Endometrial microvascular endothelial cells (primary cell): ENCODE measurements around the gene OCEL1. TPM values are rescaled to one million over a fixed set of nuclear protein-coding genes. Genes with fewer than 3 reads are reported as not detected.

Experiments used
- in situ Hi-C: cut with HindIII; loops from 2 replicates; pipeline ENCODE4 v1.10.0; 2017; ENCODE audit warnings: low sequenced_read_pairs, low pct_unique_long_range_greater_than_20kb; ENCODE audit errors: inconsistent ontology term
- total RNA-seq: library from RNA; depleted of rRNA; stranded (reverse); fragments of >200 nt; gene quantifications from one replicate; pipeline ENCODE4 v1.2.3, GENCODE V29; 2015; ENCODE audit errors: inconsistent ontology term

Gene OCEL1
- total RNA-seq, 1 donor from 2014 or later = 2.7 TPM

DNA sequence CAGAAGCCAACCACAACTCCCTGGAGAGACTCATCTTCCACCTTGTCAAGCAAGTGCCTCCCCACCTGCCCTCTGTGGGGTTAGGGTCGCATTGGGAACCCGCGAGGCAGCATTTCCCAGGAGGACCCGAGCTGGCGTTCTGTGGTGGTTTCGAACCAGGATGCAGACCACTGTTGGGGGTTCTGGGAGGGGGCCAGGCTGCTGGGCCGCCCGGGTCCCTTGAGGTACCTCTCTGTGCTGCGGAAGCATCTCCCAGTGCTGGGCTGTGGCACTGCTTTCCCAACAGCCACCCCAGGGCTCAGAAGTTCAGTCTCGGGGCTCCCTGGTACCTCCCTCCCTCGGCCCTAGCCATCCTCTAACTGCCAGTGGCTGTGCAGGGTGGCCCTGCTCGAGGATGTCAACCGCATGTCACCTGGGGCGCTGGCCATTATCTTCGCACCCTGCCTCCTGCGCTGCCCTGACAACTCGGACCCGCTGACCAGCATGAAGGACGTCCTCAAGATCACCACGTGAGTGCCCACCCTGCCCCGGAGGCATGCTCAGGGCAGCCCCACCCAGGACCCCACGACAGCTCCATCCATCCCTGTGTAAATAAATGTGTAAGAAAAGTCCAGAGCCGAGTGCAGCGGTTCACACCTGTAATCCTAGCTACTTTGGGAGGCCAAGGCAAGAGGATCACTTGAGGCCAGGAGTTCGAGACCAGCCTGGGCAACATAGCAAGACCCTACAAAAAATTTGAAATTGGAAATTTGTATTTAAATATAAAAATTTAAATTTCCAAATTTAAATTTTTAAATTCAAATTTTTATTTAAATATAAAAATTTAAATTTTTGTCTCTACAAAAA, 19.1 kb upstream of the OCEL1 start:
- in situ Hi-C loops = no loop called here

DNA sequence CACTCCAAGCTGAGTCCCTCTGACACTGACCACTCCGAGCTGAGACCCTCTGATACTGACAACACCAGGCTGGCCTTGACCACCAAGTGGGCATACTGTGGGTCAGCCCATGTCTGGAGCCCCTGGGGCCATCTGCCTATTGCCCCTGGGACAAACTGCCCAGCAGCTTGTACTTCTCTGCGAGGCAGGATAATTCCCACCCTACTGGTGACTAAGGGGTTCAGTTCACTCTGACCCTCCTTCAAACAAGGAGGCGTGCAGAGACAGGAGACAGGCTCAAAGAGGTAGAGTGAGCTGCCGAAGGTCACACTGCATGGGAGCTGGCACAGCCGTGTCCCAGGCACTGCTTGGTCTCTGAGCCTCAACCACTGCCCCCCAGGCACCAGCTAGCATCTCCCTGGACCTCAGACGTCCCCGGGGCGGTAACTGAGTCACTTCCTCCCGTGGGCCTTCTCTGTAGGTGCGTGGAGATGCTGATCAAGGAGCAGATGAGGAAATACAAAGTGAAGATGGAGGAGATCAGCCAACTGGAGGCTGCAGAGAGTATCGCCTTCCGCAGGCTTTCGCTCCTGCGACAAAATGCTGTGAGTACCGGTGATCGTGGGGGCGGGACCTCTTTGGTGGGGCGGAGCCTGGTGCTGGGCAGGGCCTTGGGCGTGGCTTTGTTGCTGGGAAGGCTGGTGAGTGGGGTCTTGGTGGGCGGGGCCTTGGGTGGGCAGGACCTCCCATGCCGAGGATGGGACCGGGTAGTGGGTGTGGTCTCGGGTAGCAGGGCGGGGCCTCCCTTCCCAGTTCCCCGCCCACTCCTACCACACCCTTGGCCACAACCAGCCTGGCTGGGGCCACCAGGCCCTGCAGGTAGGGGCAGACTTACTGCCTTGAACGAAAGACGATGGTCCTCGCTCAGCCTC, 16.6 kb upstream of the OCEL1 start:
- in situ Hi-C loops = no loop called here

DNA sequence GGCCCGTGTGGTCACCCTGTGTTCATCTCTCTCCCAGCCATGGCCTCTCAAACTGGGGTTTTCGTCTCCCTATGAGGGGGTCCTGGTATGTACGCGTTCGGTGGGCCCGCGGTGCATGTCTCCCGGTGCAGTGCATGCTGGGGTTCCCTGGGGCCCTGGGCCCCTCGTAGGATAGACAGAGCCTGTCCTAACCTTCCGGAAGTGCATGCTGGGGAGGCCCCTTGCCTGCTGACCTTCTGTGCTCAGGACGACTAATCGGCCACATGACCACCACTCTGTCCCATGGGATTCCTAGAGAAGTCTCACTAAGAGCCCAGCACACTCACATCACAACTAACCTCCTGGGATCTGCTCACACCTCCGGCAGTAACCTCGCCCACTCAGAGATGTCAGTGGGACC, 15.7 kb upstream of the OCEL1 start:
- in situ Hi-C loops = no loop called here

DNA sequence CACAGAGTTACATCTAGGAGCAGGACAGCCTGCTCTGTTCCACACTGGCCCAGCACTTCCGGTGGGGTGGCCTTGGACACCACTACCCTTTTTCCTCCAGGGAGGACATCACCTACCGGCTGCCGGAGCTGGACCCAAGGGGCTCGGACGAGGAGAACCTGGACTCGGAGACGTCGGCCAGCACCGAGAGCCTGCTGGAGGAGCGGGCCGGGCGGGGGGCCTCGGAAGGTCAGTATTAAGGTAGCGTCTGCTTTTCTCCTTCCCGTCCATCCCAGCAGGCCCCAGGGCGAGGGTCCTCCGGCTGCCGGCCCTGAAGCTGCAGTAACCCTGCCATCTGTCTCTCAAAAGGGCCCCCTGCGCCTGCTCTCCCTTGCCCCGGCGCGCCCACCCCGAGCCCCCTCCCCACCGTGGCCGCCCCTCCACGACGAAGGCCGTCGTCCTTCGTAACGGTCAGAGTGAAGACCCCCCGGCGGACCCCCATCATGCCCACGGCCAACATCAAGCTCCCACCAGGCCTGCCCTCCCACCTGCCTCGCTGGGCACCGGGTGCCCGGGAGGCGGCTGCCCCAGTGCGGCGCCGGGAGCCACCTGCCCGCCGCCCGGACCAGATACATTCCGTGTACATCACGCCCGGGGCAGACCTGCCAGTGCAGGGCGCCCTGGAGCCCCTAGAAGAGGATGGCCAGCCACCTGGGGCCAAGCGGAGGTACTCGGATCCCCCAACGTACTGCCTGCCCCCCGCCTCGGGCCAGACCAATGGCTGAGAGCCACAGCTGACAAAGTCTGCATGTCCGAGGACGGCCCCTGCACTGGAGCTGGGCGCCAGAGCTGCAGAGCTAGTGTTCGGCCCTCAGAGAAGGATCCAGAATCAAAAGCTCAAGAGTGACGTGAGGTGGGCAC, 14.2 kb upstream of the OCEL1 start:
- in situ Hi-C loops = no loop called here

DNA sequence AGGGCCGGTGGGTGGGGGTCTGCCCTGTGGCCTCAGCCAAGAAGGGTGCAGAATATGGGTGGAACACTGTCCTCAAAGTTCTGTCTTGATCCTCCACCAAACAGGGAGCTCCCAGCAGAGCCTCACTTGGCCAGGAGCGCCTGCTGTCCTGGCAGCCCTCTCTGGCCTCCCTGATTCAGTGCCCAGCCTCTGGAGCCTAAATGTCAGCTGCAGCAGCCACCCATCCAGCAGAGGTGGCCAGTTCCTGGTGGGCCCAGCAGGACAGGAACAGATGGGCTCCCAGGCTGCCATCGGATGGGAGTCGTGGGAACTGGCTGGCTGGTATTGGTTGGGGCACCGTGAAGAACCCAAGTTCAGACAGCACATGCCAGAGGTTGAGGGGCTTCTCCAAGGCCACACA, 12.7 kb upstream of the OCEL1 start:
- in situ Hi-C loops = no loop called here

DNA sequence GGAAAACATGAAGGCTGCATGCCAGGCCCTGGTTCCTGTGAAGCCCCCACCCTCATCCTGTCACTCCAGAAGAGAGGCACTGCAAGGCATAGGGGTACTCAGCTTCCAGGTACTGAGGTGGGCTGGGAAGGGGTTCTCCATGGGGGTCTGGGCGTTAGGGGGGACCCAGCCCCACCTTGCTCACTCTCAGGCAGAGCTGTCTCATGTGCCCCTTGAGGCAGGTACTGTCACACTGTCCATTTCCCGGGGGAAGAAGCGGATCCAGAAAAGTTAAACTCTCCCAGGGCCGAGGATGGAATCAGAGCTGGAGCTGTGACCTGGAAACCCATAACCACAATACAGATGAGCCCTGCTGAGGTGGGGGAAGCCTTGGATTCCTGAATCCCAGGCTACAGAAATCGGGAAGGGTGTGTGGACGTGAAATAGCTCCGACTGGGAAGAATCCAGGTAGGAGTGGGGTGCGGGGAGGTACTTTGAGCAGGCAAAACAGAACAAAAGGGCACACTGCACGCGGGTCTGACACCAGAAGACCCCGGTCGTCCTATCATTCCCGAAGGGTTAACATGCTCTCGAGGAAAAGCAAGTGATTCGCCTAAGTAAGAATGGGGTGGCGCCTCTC, 11.4 kb upstream of the OCEL1 start:
- in situ Hi-C loops = no loop called here

DNA sequence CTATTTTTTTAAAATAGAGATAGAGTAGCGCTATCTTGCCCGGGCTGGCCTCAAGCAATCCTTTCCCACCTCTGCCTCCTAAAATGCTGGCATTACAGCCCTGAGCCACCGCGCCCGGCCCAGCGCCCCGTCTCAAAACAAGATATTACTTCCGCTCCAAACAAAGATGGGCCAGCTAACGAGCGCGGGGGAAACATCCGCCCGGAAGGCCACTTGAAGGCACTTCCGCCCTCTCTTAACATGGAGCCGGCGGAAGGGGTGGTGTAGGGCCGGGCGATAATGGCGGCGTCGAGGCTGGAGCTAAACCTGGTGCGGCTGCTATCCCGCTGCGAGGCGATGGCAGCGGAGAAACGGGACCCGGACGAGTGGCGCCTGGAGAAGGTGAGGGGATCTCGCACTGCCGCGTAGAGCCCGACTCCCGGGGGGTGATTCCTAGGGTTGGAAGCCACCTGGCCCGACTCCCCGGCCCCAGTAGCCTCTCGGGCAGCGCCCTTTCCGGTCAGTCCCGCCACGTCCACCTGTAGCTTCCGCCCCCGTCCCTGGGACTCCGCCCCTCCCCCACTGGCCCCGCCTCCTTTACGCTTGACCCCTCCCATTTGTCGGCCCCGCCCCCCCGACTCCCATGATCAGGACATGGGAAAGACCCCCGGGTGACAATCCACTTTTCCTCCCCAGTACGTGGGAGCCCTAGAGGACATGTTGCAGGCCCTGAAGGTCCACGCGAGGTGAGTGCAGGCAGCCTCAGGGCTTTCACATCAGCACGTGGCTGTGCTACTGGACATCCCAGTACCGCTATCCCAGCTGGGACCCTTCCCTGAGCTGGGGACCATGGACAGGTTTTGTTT, 10.7 kb upstream of the OCEL1 start, which contains the start of gene USE1:
Gene USE1, plus strand, starts transcription at position 231 of the 845 bp plus-strand sequence. Its CDS starts 49 bp downstream, at position 280.
- in situ Hi-C loops = no loop called here

DNA sequence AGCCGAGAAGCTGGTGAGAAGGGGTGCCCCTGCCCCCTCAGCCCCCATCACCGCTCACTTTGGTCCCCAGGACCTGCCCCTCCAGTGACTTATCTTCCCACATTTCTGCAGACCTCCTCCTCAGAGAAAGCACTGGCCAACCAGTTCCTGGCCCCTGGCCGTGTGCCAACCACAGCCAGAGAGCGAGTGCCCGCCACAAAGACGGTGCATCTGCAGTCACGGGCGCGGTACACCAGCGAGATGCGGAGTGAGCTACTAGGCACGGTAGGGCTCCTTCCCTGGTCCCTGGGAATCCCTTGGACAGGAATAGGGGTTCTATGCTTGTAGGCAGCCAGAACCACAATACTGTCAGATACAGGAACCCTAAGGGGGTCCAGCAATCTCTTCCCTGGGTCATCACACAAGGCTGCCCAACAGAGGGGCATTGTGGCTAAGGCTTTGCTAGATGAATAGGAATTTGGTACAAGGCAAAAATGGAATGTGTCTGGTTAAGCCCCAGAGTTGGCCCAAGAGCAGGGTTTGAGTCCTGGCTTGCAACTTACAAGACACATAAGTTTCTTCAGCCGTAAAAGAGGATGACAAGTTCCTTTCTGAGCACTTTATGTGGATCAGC, 9.9 kb upstream of the OCEL1 start:
- in situ Hi-C loops = no loop called here

DNA sequence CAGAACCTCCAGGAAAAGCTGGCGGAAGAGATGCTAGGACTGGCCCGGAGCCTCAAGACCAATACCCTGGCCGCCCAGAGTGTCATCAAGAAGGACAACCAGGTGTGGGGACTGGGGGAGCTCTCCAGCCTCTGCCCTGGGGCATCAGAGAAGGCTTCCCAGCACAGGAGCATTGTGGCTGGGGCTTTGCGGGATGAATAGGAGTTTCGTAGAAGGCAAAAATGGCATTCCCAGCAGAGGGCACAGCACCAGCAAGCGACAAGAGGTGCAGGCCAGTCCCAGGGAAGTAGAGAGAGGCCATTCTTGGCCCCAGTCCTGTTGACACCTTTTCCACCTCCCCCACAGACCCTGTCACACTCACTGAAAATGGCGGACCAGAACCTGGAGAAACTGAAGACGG, 6.7 kb upstream of the OCEL1 start:
- in situ Hi-C loops = no loop called here

DNA sequence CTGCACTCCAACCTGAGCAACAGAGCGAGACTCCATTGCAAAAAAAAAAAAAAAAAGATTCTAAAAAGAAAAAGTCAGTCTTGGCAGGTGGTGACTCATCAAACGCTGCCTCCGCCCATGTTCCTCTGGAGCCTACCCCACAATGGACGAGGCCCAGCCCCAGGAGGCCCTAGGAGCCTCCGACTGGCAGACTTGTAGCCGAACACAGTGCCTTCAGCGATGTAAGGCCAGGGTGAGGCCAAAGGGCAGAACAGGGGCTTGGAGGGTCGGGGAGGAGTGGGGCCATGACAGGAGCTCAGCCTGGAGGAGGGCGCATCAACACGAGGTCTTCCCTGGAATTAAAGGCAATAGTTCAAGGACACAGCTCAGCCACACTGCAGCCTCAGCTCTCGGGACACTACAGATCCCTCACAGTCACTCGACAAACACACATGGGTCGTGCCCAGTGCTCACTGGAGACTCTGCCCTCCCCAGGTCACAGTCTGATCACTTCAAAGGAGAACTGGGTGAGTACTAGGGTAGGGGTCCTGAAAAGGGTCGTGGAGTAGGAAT, 5.7 kb upstream of the OCEL1 start:
- in situ Hi-C loops = no loop called here

DNA sequence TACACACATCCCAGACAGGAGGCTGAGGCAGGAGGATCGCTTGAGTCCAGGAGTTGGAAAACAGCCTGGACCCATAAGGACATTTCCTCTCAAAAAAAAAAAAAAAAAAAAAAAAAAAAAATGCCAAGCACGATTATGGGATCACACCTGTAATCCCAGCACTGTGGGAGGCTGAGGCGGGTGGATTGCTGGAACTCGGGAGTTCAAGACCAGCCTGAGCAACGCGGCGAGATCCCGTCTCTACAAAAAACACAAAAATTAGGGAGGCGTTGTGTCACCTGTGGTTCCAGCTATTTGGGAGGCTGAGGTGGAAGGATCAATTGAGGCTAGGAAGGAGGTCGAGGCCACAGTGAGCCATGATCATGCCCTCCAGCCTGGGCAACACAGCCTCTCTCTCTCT, 973 bp upstream of the OCEL1 start:
- in situ Hi-C loops = no loop called here

DNA sequence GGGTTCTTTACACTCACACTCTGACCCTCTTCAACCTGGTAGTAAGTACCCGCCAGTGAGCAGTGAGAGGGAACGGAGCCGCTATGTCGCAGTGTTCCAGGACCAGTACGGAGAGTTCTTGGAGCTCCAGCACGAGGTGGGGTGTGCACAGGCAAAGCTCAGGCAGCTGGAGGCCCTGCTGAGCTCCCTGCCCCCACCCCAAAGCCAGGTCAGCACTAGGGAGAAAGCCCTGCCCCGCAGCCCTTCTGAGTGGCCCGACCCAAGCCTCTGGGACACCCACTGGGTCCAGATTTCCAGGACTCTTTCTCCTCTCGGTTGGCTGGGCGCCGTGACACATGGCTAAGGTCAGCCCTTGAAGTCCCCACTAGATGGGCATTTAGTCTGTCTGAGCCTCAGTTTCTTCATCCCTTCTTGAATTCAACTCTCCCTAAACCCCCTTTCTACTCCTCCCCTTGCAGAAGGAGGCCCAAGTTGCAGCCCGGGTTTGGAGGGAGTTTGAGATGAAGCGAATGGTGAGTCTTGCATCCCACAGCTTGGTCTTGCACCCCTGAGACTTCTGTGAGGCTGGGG, 1.9 kb downstream of the OCEL1 start:
- in situ Hi-C loops = no loop called here

DNA sequence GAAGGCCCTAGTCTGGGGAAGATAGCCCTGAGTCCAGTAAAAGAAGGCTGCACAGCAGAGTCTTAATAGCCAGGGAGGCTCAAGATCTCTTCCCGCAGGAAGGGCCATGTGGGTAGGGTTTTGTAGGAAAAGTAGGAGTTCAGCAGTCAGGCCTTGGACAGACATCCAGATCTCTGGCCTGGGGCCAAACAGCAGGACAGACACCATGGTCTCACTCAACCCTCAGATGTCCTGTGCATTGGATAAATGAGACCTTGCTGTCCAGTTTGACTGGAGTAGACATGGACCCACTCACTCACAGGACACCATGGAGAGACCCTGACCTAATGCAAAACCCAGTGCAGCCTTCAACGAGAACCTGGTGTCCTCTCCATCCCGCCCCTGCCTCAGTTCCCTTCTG, 3.9 kb downstream of the OCEL1 start:
- in situ Hi-C loops = no loop called here

DNA sequence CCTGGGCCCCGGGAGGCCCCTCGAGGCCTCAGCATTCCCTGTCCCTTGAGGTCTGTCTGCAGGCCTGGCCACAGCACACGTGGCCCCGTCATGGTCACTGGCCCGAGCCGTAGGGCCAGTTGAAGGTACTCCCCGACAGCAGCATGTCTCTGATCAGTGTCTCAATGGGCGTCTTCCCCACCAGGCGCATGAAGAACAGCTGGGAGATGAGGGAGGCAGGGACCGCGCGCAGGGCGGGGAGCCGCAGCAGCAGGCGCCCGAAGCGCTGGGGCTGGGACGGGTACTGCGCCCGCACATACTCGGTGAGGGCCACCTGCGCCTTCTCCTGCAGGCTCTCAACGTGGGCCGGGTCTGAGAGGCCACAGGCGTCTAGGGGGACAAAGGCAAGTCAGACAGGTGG, 6.2 kb downstream of the OCEL1 start:
- in situ Hi-C loops = no loop called here

DNA sequence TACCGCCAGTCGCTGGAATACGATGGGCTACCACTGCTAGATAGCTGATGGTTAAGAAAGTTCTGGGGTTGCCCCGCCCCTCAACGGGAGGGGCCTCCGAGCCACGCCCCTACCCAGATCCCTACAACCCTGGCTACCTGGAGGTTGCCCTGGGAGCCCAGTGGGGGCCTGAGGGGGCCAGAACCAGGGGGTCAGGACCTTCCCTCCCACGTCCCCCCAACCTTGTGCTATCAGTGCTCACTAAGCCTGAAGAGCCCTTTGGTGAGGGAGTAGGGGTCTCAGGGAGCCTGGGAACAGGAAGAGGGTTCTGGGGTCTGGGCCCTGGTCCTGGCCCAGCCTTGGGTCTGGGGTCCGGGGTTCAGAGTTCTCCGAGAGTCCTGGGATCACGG, 8.9 kb downstream of the OCEL1 start:
- in situ Hi-C loops = no loop called here

DNA sequence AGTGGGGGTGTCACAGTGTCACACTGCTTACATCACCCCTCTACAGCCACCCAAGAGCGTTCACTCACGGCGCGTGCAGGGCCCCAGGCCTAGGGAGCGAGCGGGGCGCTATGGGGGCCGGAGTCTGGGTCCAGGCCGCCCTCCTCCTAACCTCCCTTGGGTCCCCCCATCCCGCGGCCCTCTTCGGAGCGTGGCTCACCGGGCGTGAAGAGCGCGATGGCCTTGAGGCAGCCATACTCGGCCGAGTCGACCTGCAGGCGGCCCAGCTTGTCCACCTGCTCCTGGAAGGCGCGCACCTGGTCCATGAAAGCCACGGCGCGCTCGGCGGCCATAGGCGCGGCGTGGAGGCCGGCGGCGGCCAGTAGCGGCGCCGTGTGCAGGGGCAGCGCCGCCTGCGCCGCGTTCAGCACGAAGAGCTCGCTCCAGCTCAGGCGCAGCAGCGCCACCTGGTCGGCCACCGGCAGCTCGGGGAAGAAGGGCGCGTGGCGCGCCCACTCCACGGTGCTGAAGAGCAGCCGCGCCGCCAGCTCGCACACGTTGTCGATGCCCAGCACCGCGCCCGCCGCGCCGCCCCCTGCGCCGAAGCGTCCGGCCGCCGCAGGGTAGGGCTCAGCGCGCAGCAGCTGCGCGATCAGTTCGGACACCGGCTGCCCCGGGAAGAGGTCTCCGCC, 9.4 kb downstream of the OCEL1 start:
- in situ Hi-C loops = no loop called here
